ENCODE data around the gene SH2B2. TPM values are rescaled to one million over a fixed set of nuclear protein-coding genes. Genes with fewer than 3 reads are reported as not detected.
"Not testable (repeated sequence)": the region's sequence is repeated elsewhere in the genome, so short reads cannot be mapped to it uniquely, and the experiment has no call there.

SH2B2 gene
- total and polyA plus RNA-seq, 3 donors from 2014 or later, result 4.6 to 26.6 (median 22.8) TPM

DNA sequence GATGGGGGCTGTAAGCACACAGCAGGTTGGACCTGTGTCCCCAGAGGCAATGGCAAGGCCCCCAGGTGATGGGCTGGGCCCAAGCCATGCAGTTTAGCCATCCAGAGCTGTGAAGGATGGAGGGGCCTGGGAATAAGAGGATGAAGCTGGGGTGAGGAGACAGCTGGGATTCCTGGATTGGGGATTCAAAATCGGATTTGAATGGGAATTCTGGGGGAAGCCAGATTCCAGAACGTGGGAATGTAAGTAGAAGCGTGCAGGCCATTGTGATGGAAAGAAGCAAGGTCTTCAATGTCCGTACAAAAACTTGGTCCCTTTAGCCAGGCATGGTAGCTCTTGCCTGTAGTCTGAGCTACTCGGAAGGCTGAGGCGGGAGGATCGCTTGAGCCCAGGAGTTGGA is 9.8 kb downstream of the SH2B2 start:
- H3K36me3 ChIP-seq (ENCODE audit: low read depth, missing control alignments), result no peaks in the 10 kb centered on the region
- DNase-seq, result no peak
- no peak overlapping the region for H3K27ac ChIP-seq
- H3K9me3 ChIP-seq, result no peaks in the 10 kb centered on the region
- WGBS, 2 donors, result 88 to 95% methylated on average over 7 of the region's 7 CpGs
- TF ChIP-seq, protein P1, sequence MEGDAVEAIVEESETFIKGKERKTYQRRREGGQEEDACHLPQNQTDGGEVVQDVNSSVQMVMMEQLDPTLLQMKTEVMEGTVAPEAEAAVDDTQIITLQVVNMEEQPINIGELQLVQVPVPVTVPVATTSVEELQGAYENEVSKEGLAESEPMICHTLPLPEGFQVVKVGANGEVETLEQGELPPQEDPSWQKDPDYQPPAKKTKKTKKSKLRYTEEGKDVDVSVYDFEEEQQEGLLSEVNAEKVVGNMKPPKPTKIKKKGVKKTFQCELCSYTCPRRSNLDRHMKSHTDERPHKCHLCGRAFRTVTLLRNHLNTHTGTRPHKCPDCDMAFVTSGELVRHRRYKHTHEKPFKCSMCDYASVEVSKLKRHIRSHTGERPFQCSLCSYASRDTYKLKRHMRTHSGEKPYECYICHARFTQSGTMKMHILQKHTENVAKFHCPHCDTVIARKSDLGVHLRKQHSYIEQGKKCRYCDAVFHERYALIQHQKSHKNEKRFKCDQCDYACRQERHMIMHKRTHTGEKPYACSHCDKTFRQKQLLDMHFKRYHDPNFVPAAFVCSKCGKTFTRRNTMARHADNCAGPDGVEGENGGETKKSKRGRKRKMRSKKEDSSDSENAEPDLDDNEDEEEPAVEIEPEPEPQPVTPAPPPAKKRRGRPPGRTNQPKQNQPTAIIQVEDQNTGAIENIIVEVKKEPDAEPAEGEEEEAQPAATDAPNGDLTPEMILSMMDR (IDR thresholded peaks at IDR 0.05), result no peak
- TF ChIP-seq POLR2A (IDR thresholded peaks at IDR 0.05), result no peak
- H3K4me3 ChIP-seq, result no peak overlapping the region
- intact Hi-C loops (cut with DNase I; ENCODE audit: low total_unique reads), result no loop called here
- H3K4me1 ChIP-seq, result no peaks in the 10 kb centered on the region
- no peaks in the 10 kb centered on the region for H3K27me3 ChIP-seq

DNA sequence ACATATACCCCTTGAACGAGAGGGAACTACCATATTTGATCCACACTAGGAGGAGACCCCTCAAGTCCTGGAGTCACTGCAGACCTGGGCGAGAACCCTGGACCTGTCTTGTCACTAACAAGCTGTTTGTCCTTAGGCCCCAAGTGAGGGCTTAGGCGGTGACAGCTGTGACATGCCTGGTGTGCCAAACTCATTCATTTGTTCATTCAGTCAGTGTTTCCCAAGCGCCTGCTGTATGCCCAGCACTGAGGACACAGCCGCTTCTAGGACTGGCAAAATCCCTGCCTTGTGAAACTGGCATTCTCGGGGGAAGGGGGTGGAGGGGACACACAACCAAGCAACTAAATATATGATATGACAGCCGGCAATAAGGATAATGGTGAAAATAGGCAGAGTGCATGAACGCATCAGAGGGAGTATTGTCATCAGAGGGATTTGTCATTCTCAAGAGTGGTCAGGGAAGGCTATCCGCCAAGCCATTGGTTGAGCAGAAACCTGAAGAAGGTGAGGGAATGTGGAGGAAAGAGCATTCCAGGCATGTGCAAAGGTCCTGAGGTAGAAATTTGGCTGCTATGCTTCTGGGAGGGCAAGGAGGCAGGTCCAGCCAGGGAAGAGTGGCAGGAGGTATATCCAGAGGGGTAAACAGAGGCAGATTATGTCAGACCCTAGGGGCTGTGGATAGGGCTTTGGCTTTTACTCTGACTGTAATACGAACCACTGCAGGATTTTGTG is 11.0 kb downstream of the SH2B2 start:
- intact Hi-C loops (cut with DNase I; ENCODE audit: low total_unique reads), result no loop called here
- WGBS, 2 donors, result 94 to 95% methylated on average over 9 to 10 of the region's 10 CpGs
- Histone ChIP-seq H3K9me3 (no peaks in the 10 kb centered on the region), H3K27ac (no peak overlapping the region), H3K4me1 (no peaks in the 10 kb centered on the region), H3K36me3 (ENCODE audit: low read depth, missing control alignments) (no peaks in the 10 kb centered on the region), H3K27me3 (no peaks in the 10 kb centered on the region), H3K4me3 (no peak overlapping the region)
- no peak for DNase-seq
- TF ChIP-seq, protein P1 (IDR thresholded peaks at IDR 0.05), result no peak
- TF ChIP-seq POLR2A (IDR thresholded peaks at IDR 0.05), result no peak

DNA sequence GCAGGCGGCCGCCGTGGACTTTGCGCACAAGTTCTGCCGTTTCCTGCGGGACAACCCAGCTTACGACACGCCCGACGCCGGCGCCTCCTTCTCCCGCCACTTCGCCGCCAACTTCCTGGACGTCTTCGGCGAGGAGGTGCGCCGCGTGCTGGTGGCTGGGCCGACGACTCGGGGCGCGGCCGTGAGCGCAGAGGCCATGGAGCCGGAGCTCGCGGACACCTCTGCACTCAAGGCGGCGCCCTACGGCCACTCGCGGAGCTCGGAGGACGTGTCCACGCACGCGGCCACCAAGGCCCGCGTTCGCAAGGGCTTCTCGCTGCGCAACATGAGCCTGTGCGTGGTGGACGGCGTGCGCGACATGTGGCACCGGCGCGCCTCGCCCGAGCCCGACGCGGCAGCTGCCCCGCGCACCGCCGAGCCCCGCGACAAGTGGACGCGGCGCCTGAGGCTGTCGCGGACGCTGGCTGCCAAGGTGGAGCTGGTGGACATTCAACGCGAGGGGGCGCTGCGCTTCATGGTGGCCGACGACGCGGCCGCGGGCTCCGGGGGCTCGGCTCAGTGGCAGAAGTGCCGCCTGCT is 14.1 kb downstream of the SH2B2 start:
- Histone ChIP-seq H3K27me3 (no peaks in the 10 kb centered on the region), H3K9me3 (no peaks in the 10 kb centered on the region), H3K4me3 (peak overlapping the region; percentile 40 to 53), H3K36me3 (ENCODE audit: low read depth, missing control alignments) (no peaks in the 10 kb centered on the region), H3K27ac (no peak overlapping the region), H3K4me1 (no peaks in the 10 kb centered on the region)
- WGBS, 2 donors, result 29 to 62% methylated on average over 14 to 71 of the region's 84 CpGs
- TF ChIP-seq POLR2A (IDR thresholded peaks at IDR 0.05), result no peak
- TF ChIP-seq, protein P1 (IDR thresholded peaks at IDR 0.05), result peak in 1 of 3 experiments; percentile 33
- DNase-seq, result peak; percentile 58
- intact Hi-C loops (cut with DNase I; ENCODE audit: low total_unique reads), result no loop called here

DNA sequence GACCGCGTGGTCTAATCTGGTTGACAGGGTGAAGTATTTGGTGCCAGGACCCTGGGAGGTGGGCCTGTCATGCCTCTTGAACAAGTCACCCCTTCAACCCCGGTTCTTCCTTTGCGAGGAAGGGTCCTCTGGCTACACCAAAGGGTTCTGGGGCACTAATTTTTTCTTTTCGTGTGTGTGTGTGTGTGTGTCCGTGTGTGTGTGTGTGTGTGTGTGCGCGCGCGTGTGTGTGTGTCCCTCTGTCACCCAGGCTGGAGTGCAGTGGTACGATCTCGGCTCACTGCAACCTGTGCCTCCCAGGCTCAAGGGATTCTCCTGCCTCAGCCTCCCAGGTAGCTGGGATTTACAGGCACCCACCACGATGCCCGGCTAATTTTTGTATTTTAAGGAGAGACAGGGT is 14.7 kb downstream of the SH2B2 start:
- H3K4me3 ChIP-seq, result peak overlapping the region in 1 of 2 donors; percentile 53
- H3K27me3 ChIP-seq; H3K27ac ChIP-seq; intact Hi-C loops (cut with DNase I; ENCODE audit: low total_unique reads); H3K4me1 ChIP-seq; H3K9me3 ChIP-seq; H3K36me3 ChIP-seq (ENCODE audit: low read depth, missing control alignments); DNase-seq: not testable (repeated sequence)
- 73 to 92% methylated on average over 14 of the region's 14 CpGs for WGBS, 2 donors

DNA sequence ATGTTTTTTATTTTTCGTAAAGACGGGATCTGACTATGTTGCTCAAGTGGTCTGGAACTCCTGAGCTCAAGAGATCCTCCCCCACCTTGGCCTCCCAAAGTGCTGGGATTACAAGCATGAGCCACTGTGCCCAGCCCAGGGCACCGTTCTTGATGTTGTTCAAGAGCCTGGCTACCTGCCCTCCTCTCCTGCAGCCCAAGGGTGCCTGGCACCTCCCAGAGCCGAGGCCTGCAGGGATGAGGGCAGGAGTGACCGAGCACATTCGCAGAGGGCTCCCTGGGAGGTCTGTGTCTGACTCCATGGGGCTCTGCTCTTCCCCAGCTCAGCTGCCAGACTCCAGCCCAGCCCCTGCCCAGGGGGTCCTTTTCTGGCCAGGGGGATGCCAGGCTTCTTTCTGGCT is 15.4 kb downstream of the SH2B2 start:
- no peak for TF ChIP-seq POLR2A (IDR thresholded peaks at IDR 0.05)
- TF ChIP-seq, protein P1 (IDR thresholded peaks at IDR 0.05), result no peak

More for the DNA sequence above, 15.4 kb downstream of the SH2B2 start:
- DNase-seq, result no peak
- intact Hi-C loops (cut with DNase I; ENCODE audit: low total_unique reads), result no loop called here
- H3K9me3 ChIP-seq, result no peaks in the 10 kb centered on the region
- no peaks in the 10 kb centered on the region for H3K4me1 ChIP-seq
- H3K27ac ChIP-seq, result no peak overlapping the region
- no peaks in the 10 kb centered on the region for H3K27me3 ChIP-seq
- H3K36me3 ChIP-seq (ENCODE audit: low read depth, missing control alignments), result no peaks in the 10 kb centered on the region
- H3K4me3 ChIP-seq, result no peak overlapping the region
- WGBS, 2 donors, result 82 to 97% methylated on average over 3 to 6 of the region's 6 CpGs
